ENCODE measurements around the gene VIT. TPM values are rescaled to one million over a fixed set of nuclear protein-coding genes. Genes with fewer than 3 reads are reported as not detected.

Gene VIT
- total RNA-seq, 1 experiment from 2014 or later, result not detected

DNA sequence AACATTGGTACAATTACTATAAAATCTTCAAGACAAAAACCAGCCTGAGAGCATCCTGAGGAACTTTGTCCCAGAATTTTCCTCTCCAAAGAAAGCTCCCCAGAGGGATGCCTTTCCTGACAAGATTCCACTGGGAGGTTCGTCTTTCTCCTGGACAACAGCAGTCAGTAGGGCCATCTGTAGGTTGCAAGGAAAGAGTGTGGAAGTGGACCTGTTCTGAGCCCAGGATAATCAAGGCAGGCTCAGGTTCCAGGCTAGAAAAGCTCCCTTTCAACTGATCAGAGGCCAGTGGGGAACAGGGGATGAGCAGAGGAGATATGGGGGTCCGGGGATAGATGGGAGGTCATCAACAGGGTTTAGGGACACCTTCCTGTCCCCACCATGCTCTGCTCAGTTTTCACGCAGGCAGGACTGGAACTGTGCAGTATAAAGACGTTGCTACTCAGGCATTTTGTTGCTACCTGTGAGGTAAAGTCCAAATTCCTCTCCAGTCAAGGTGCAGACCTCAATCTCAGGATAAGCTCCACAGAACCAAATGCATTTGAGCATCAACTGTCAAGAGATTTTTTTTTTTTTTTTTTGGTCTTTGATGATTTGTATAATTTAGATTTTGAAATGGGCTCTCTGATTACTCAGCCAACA, 143.6 kb downstream of the VIT start:
- Histone ChIP-seq H3K36me3 (replicated peaks; ENCODE audit: control insufficient read depth, insufficient read depth, low read length) (no peaks in the 10 kb centered on the region; the same call in 1 of the 2 replicates), H3K27me3 (ENCODE audit: control insufficient read depth, insufficient read depth, low read length) (no peaks in the 10 kb centered on the region), H3K4me3 (ENCODE audit: insufficient read depth, low read depth, low read length) (no peak overlapping the region)
- DNase-seq, result no peak

DNA sequence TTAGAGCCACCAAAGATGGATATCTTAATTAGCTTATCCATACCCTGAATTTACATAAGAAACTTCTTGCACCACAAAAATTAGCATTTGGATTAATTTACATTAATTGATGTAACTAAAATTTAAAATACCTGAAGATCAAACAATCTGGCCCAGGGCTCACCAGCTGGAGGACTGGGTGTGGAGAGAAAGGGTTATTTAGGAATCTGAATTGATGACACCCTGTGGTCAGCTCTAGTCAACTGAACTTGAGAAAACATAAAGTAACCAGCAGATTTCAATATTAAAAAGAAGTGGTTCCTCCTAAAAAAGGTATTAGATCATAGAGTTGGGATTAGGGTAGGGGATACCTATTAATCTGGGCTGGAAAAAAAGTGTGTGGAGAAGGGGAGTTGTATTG, 147.3 kb downstream of the VIT start:
- H3K4me3 ChIP-seq (ENCODE audit: insufficient read depth, low read depth, low read length), result no peak overlapping the region
- H3K27me3 ChIP-seq (ENCODE audit: control insufficient read depth, insufficient read depth, low read length), result no peaks in the 10 kb centered on the region
- no peaks in the 10 kb centered on the region; the same call in none of the 2 replicates for H3K36me3 ChIP-seq (replicated peaks; ENCODE audit: control insufficient read depth, insufficient read depth, low read length)
- no peak for DNase-seq

DNA sequence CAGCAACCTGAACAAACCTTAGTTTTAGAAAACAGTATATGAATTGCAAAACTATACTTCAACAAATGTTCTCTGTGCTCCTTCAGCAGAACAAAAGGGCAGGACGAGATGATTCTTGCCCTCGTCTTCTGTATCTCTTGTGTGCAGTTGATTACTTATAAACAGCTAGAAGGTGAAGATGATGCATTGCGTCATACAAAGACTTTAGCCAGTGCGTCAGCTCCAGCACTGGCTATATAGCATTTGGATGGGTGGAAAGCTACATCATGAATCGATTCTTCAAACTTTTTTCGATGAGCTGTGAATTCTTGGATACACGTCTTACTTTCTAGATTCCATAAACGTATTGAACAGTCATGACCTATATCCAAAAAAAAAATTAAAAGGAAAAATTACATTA, 152.8 kb downstream of the VIT start:
- Histone ChIP-seq H3K27me3 (ENCODE audit: control insufficient read depth, insufficient read depth, low read length) (no peaks in the 10 kb centered on the region), H3K36me3 (replicated peaks; ENCODE audit: control insufficient read depth, insufficient read depth, low read length) (no peaks in the 10 kb centered on the region; the same call in 1 of the 2 replicates), H3K4me3 (ENCODE audit: insufficient read depth, low read depth, low read length) (no peak overlapping the region)
- no peak for DNase-seq

DNA sequence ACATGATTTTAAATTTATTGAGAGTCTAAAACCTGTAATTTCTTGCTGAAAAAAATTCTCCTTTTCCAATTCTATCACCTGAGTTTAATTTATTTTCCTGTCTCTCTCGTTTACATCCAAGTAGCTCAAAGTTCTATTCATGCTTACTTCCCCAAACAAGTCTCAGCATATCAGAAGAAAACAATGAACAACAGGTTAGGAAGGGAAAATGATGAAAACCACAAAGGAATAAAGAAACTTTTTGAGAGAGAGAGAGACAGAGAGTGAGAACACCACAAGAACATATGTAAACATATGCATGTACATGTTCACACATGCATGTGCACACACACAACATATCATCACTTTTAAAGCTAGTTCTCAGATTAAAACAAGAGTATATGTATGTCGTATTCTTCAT, 157.7 kb downstream of the VIT start:
- no peak for DNase-seq
- Histone ChIP-seq H3K36me3 (replicated peaks; ENCODE audit: control insufficient read depth, insufficient read depth, low read length) (peaks cover 3% of the 10 kb centered on the region; the same call in 1 of the 2 replicates), H3K4me3 (ENCODE audit: insufficient read depth, low read depth, low read length) (no peak overlapping the region), H3K27me3 (ENCODE audit: control insufficient read depth, insufficient read depth, low read length) (no peaks in the 10 kb centered on the region)

DNA sequence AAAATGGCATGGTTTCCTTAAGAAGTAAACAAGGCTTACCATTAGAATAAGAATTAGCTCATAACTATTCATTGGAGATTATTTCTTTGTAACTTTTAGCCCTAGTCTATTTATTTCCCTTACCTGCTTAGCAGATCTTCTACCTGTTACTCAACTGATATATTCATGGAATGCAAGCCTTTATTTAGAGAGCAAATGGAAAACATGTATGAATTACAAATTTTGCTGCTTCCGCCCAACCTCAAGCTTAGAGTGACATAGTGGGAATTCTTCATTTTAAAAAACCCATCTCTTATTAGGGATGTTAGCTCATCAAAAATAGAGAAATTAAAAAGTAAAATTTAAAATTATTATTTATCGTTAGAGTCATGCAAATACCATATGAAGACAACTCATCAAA, 158.9 kb downstream of the VIT start:
- DNase-seq, result no peak
- Histone ChIP-seq H3K36me3 (replicated peaks; ENCODE audit: control insufficient read depth, insufficient read depth, low read length) (peaks cover 4% of the 10 kb centered on the region; the same call in 1 of the 2 replicates), H3K4me3 (ENCODE audit: insufficient read depth, low read depth, low read length) (no peak overlapping the region), H3K27me3 (ENCODE audit: control insufficient read depth, insufficient read depth, low read length) (no peaks in the 10 kb centered on the region)

DNA sequence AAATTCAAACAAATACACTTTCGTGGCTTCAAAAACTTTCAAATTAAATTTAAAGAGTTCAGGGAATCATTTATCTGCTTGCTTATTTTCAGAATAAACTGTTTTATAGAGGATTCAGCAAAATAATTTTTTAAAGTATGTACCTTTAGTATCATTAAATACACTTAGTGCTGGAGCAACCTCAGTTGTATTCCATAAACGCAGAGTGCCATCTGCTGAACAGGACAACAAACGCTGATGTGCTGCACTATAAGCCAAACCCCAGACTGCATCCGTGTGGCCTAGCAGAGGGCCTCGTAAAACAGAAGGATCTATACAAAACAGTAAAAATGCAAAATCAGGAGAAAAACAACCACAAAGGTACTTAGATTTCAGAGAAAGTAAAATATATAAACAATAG, 161.2 kb downstream of the VIT start:
- Histone ChIP-seq H3K36me3 (replicated peaks; ENCODE audit: control insufficient read depth, insufficient read depth, low read length) (peaks cover 4% of the 10 kb centered on the region; the same call in 1 of the 2 replicates), H3K27me3 (ENCODE audit: control insufficient read depth, insufficient read depth, low read length) (no peaks in the 10 kb centered on the region), H3K4me3 (ENCODE audit: insufficient read depth, low read depth, low read length) (no peak overlapping the region)
- DNase-seq, result no peak

DNA sequence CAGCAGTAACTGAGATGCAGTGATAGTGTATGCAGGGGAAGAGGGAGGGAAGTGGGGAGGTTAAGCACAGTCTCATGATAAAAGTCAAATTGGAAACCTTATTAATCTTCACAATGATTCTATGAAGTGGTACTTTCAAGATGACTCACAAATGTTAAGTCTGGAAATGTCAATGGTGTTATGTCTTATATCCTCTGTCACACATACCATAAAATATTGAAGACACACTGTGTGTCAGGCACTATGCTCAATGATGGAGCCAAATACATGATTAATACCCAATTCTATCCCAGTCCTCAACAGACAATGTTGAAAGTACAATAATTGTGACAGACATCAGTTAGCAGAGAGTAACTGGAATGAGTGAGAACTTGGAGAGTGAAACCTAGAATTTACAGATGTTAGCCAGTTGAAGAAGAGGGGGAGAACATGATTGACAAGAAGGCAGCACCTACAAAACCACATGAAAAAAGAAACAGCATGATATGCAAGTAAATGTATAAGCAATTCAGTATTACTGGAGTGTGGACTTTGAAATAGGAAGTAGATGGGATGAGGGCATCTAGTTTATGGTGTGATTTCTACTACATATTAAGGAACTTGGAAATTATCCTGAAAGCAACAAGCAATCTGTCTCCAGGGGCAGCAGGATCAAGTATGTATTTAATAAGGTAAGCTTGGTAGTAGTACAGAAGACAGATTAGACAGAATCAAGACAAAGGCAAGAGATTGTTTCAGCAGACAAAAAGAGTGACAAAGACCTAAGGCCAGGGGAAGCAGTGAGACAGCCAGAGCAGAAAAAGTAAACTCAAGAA, 162.3 kb downstream of the VIT start:
- no peak for DNase-seq
- Histone ChIP-seq H3K27me3 (ENCODE audit: control insufficient read depth, insufficient read depth, low read length) (no peaks in the 10 kb centered on the region), H3K4me3 (ENCODE audit: insufficient read depth, low read depth, low read length) (no peak overlapping the region), H3K36me3 (replicated peaks; ENCODE audit: control insufficient read depth, insufficient read depth, low read length) (peaks cover 4% of the 10 kb centered on the region; the same call in 1 of the 2 replicates)

DNA sequence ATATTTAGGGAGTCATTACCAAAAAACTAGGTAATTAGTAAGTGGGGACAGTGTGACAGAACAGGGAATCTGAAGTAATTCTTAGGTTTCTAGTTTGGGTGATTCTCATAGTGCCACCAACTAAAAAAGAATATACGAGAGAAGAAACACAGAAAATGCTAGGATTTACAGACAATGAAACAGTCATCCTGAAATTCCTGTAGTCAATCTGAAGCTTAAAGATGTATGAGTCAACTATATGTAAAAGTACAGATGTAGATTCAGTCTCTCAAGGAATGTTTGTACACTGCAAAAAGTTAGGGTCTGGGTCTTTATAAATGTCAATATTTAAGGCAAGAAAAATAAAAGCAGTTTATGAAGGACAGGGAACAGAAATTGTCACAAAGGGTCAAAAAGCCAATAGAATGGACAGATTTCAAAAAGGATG, 162.9 kb downstream of the VIT start:
- no peaks in the 10 kb centered on the region for H3K27me3 ChIP-seq (ENCODE audit: control insufficient read depth, insufficient read depth, low read length)
- no peak for DNase-seq
- H3K36me3 ChIP-seq (replicated peaks; ENCODE audit: control insufficient read depth, insufficient read depth, low read length), result peaks cover 4% of the 10 kb centered on the region; the same call in 1 of the 2 replicates
- no peak overlapping the region for H3K4me3 ChIP-seq (ENCODE audit: insufficient read depth, low read depth, low read length)

DNA sequence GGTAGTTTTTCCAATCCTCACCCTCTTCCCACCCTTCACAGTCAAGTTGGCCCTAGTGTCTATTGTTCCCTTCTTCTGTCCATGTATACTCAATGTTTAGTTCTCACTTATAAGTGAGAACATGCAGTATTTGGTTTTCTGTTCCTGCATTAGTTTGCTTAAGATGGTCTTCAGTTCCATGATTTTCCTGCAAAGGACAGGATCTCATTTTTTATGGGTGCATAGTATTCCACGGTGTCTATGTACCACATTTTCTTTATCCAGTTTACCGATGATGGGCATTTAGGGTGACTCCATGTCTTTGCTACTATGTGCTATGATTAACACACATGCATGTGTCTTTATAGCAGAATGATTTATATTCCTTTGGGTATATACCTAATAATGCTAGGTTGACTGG, 165.4 kb downstream of the VIT start:
- H3K36me3 ChIP-seq (replicated peaks; ENCODE audit: control insufficient read depth, insufficient read depth, low read length), result peaks cover 4% of the 10 kb centered on the region; the same call in 1 of the 2 replicates
- no peaks in the 10 kb centered on the region for H3K27me3 ChIP-seq (ENCODE audit: control insufficient read depth, insufficient read depth, low read length)
- no peak for DNase-seq
- no peak overlapping the region for H3K4me3 ChIP-seq (ENCODE audit: insufficient read depth, low read depth, low read length)

Other genes with a start within 250 kb of the VIT start
- gene FEZ2, start 98.5 kb upstream of the VIT start, total RNA-seq (2014; rRNA removed; shearing (Covaris generic)), result 16.9 and 22.7 TPM in 2 replicates

Data from H7 (cell line).